MM.1S (cell line): ENCODE results near the gene GAK.

Source experiments
- DNase-seq: peaks from one replicate; pipeline ENCODE4 v3.0.0-alpha.2; 2015
- H2AFZ ChIP-seq: fragments of 300-600 bp; sonication (generic); 2 replicates; pipeline ENCODE4 v1.6.0; 2016; ENCODE audit warnings: antibody characterized with exemption, low read length
- H3F3A ChIP-seq: fragments of 300-600 bp; sonication (generic); 2 replicates; pipeline ENCODE4 v1.6.1; 2016; ENCODE audit warnings: mild to moderate bottlenecking, antibody characterized with exemption, low read length, moderate library complexity, mixed read lengths; ENCODE audit not compliant: insufficient read depth
- H3K27ac ChIP-seq: fragments of 300-600 bp; sonication (generic); 2 replicates; pipeline ENCODE4 v1.5.1; 2016; ENCODE audit warnings: mild to moderate bottlenecking, low read length
- H3K27me3 ChIP-seq: fragments of 300-600 bp; sonication (generic); replicated peaks from 2 replicates; pipeline ENCODE4 v1.6.0; 2016; ENCODE audit warnings: low read length; ENCODE audit not compliant: insufficient read depth
- H3K36me3 ChIP-seq: fragments of 300-600 bp; sonication (generic); replicated peaks from 2 replicates; pipeline ENCODE4 v1.6.1; 2016; ENCODE audit warnings: mild to moderate bottlenecking, low read length, mixed read lengths; ENCODE audit not compliant: insufficient read depth
- H3K4me1 ChIP-seq: fragments of 300-600 bp; sonication (generic); 2 replicates; pipeline ENCODE4 v1.6.1; 2016; ENCODE audit warnings: low read length, mixed read lengths
- H3K4me2 ChIP-seq: fragments of 300-600 bp; sonication (generic); 2 replicates; pipeline ENCODE4 v1.6.0; 2016; ENCODE audit warnings: low read depth, low read length
- H3K4me3 ChIP-seq: fragments of 300-600 bp; sonication (generic); 2 replicates; pipeline ENCODE4 v1.5.1; 2016; ENCODE audit warnings: low read length, mixed read lengths
- H3K79me2 ChIP-seq: fragments of 300-600 bp; sonication (generic); 2 replicates; pipeline ENCODE4 v1.6.1; 2016; ENCODE audit warnings: mixed run types, low read length, mixed read lengths
- H3K9ac ChIP-seq: fragments of 300-600 bp; sonication (generic); 2 replicates; pipeline ENCODE4 v1.6.1; 2016; ENCODE audit warnings: low read length, mixed read lengths
- H3K9me2 ChIP-seq: fragments of 300-600 bp; sonication (generic); replicated peaks from 2 replicates; pipeline ENCODE4 v1.6.1; 2016; ENCODE audit warnings: mild to moderate bottlenecking, low read length, mixed read lengths; ENCODE audit not compliant: insufficient read depth
- H3K9me3 ChIP-seq: fragments of 300-600 bp; sonication (generic); replicated peaks from 2 replicates; pipeline ENCODE4 v1.6.1; 2016; ENCODE audit warnings: mild to moderate bottlenecking, low read length, mixed read lengths; ENCODE audit not compliant: insufficient read depth
- H4K20me1 ChIP-seq: fragments of 300-600 bp; sonication (generic); 2 replicates; pipeline ENCODE4 v1.6.1; 2016; ENCODE audit warnings: mild to moderate bottlenecking, low read length, moderate library complexity, mixed read lengths; ENCODE audit not compliant: insufficient read depth
- EZH2 ChIP-seq: fragments of 300-600 bp; sonication (generic); optimal IDR thresholded peaks from 2 replicates; pipeline ENCODE3; 2017; ENCODE audit warnings: low read depth, mild to moderate bottlenecking, antibody characterized with exemption, low read length, mixed read lengths
- EZH2phosphoT487 ChIP-seq: fragments of 300-600 bp; sonication (generic); IDR thresholded peaks from 2 replicates; pipeline ENCODE4 v1.6.1; 2018; ENCODE audit warnings: antibody characterized with exemption, low read length
- TF ChIP-seq, protein P1 (sequence below): fragments of 300-600 bp; sonication (generic); IDR thresholded peaks from 2 replicates; pipeline ENCODE4 v1.5.1; 2016; ENCODE audit warnings: antibody characterized with exemption, low read length, mixed read lengths

Gene GAK

DNA sequence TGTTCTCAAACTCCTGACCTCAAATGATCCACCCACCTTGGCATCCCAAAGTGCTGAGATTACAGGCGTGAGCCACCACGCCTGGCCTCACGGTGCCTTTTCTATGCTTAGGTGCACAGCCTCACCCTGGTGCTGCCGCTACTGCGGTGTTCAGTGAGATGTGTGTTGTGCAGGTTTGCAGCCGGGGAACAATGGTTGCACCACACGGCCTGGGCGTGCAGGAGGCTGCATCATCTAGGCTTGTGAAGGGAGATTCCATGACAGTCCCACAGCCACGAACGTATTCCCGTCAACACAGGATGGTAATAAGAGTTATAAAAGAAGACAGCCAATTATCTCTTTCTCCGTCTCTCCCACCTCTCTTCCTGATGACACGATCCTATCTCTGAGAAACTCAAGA is 128.2 kb downstream of the GAK start:
- DNase-seq: no peak
- H3K9ac ChIP-seq: no peak overlapping the region
- TF ChIP-seq, protein P1, sequence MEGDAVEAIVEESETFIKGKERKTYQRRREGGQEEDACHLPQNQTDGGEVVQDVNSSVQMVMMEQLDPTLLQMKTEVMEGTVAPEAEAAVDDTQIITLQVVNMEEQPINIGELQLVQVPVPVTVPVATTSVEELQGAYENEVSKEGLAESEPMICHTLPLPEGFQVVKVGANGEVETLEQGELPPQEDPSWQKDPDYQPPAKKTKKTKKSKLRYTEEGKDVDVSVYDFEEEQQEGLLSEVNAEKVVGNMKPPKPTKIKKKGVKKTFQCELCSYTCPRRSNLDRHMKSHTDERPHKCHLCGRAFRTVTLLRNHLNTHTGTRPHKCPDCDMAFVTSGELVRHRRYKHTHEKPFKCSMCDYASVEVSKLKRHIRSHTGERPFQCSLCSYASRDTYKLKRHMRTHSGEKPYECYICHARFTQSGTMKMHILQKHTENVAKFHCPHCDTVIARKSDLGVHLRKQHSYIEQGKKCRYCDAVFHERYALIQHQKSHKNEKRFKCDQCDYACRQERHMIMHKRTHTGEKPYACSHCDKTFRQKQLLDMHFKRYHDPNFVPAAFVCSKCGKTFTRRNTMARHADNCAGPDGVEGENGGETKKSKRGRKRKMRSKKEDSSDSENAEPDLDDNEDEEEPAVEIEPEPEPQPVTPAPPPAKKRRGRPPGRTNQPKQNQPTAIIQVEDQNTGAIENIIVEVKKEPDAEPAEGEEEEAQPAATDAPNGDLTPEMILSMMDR: no peak
- TF ChIP-seq EZH2: no peak
- TF ChIP-seq EZH2phosphoT487: no peak
- no peaks in the 10 kb centered on the region for H3K4me1 ChIP-seq
- no peaks in the 10 kb centered on the region for H3K9me3 ChIP-seq
- no peak overlapping the region for H2AFZ ChIP-seq
- no peak overlapping the region for H3K4me2 ChIP-seq
- H3F3A ChIP-seq: no peaks in the 10 kb centered on the region
- no peaks in the 10 kb centered on the region for H3K9me2 ChIP-seq
- H3K4me3 ChIP-seq: no peak overlapping the region
- H3K27ac ChIP-seq: no peak overlapping the region
- no peaks in the 10 kb centered on the region for H3K27me3 ChIP-seq
- H4K20me1 ChIP-seq: no peaks in the 10 kb centered on the region
- no peaks in the 10 kb centered on the region for H3K79me2 ChIP-seq
- no peaks in the 10 kb centered on the region for H3K36me3 ChIP-seq

DNA sequence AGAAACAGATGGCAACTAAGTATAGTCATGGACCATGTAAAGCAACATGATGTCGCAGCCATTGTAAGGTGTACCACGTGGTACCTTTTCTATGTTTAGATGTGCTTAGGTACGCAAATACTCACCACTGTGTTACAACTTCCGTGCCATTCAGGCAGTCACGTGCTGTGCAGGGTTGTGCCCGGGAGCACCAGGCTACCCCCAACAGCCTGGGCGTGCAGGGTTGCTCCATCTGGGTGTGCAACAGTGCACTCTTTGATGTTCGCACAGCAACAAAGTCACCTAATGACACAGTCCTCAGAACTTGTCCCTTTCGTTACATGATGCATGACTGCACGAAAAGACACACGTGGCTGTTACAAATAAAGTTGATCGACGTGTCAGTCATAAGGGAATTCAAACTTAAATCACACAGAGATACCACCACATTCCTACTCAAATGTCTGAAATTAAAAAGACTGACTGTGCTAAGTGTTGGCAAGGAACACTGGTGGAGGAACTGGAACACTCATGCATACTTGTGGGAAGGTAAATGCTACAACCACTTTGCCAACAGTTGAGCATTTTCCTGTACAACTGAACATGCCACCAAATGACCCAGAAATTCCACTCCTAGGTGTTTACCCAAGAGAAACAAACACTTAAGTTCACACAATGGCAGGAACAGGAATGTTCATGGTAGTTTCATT is 130.5 kb downstream of the GAK start:
- Histone ChIP-seq H4K20me1 (no peaks in the 10 kb centered on the region), H3K79me2 (no peaks in the 10 kb centered on the region), H3K4me2 (no peak overlapping the region), H3K9ac (no peak overlapping the region), H3K27ac (no peak overlapping the region), H3K36me3 (no peaks in the 10 kb centered on the region), H3F3A (no peaks in the 10 kb centered on the region), H3K27me3 (no peaks in the 10 kb centered on the region), H3K4me3 (no peak overlapping the region), H3K9me3 (no peaks in the 10 kb centered on the region), H2AFZ (no peak overlapping the region), H3K4me1 (no peaks in the 10 kb centered on the region), H3K9me2 (no peaks in the 10 kb centered on the region)
- no peak for DNase-seq
- TF ChIP-seq EZH2phosphoT487 (no peak), EZH2 (no peak)
- TF ChIP-seq, protein P1: no peak
